ENCODE measurements around the gene APLNR. TPM values are rescaled to one million over a fixed set of nuclear protein-coding genes. Genes with fewer than 3 reads are reported as not detected.

APLNR gene
- polyA plus RNA-seq, 3 donors = not detected

DNA sequence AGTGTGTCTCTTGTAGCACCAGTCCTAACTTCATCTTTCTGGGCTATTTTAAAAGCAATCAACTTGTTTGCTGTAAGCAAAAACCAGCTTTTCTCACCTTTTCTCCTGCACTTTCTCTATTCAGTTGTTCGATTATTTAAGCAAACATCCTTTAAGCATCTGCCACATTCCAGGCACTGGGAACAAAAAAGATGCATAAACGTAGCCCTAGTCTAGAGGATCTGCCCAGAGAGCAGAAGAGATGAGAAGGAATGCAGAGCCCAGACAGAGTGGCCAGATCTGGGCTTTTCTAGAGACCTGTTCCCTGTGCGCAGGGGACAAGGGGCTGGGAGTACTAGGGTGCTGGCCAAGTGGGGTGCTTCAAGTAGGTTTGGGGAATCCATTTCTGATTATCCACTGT is 8.4 kb downstream of the APLNR start:
- Histone ChIP-seq H3K36me3 (replicated peaks in 1 of 2; ENCODE audit: control insufficient read depth in 1 of 2, insufficient read depth in 2 of 2, low read length in 2 of 2) (no peaks in the 10 kb centered on the region), H3K79me2 (ENCODE audit: insufficient read depth, low read length) (no peaks in the 10 kb centered on the region), H3K27me3 (ENCODE audit: control insufficient read depth in 2 of 2, insufficient read depth in 2 of 2, low read length in 2 of 2) (peaks cover 38 to 58% of the 10 kb centered on the region in 2 donors), H3K27ac (ENCODE audit: low read depth in 1 of 2, low read length in 2 of 2) (no peak overlapping the region), H3K9ac (ENCODE audit: insufficient read depth, low read length, poor library complexity, severe bottlenecking) (no peak overlapping the region), H4K20me1 (ENCODE audit: insufficient read depth, low read length) (no peaks in the 10 kb centered on the region), H3K4me1 (ENCODE audit: control insufficient read depth in 1 of 2, insufficient read depth in 2 of 2, low read length in 2 of 2) (no peaks in the 10 kb centered on the region), H2AFZ (ENCODE audit: insufficient read depth, low read depth, low read length, poor library complexity, severe bottlenecking) (no peak overlapping the region), H3K4me3 (replicated peaks in 1 of 3; ENCODE audit: low read depth in 2 of 3, low read length in 3 of 3) (no peak overlapping the region), H3K4me2 (replicated peaks; ENCODE audit: extremely low read depth, low read length, poor library complexity, severe bottlenecking) (no peak overlapping the region), H3K9me3 (replicated peaks in 1 of 2; ENCODE audit: control insufficient read depth in 1 of 2, insufficient read depth in 1 of 2, low read length in 2 of 2) (no peaks in the 10 kb centered on the region)
- no peaks in the 10 kb centered on the region for H3K36me3 Mint-ChIP-seq
- peaks cover 38 to 47% (median 44%) of the 10 kb centered on the region in 3 donors for H3K27me3 Mint-ChIP-seq (ENCODE audit: low read depth in 3 of 3)
- H3K4me1 Mint-ChIP-seq = no peaks in the 10 kb centered on the region
- 43% methylated on average over 1 of the region's 3 CpGs for WGBS (ENCODE audit: insufficient coverage)
- H3K27ac Mint-ChIP-seq = no peak overlapping the region
- H3K9me3 Mint-ChIP-seq = peaks cover 0 to 3% (median 0%) of the 10 kb centered on the region in 7 donors
- DNase-seq = no peak
- TF ChIP-seq, protein P1, sequence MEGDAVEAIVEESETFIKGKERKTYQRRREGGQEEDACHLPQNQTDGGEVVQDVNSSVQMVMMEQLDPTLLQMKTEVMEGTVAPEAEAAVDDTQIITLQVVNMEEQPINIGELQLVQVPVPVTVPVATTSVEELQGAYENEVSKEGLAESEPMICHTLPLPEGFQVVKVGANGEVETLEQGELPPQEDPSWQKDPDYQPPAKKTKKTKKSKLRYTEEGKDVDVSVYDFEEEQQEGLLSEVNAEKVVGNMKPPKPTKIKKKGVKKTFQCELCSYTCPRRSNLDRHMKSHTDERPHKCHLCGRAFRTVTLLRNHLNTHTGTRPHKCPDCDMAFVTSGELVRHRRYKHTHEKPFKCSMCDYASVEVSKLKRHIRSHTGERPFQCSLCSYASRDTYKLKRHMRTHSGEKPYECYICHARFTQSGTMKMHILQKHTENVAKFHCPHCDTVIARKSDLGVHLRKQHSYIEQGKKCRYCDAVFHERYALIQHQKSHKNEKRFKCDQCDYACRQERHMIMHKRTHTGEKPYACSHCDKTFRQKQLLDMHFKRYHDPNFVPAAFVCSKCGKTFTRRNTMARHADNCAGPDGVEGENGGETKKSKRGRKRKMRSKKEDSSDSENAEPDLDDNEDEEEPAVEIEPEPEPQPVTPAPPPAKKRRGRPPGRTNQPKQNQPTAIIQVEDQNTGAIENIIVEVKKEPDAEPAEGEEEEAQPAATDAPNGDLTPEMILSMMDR (IDR thresholded peaks at IDR 0.05) = no peak
- intact Hi-C loops (cut with micrococcal nuclease) = no loop called here
- H3K4me3 Mint-ChIP-seq = no peak overlapping the region

- H3K9me3 ChIP-seq (replicated peaks in 1 of 2; ENCODE audit: control insufficient read depth in 1 of 2, insufficient read depth in 1 of 2, low read length in 2 of 2) = no peaks in the 10 kb centered on the region
- DNase-seq = no peak
- H3K27me3 Mint-ChIP-seq (ENCODE audit: low read depth in 3 of 3) = peaks cover 8 to 10% (median 9%) of the 10 kb centered on the region in 3 donors
- intact Hi-C loops (cut with micrococcal nuclease) = no loop called here
- no peaks in the 10 kb centered on the region for H3K36me3 ChIP-seq (replicated peaks in 1 of 2; ENCODE audit: control insufficient read depth in 1 of 2, insufficient read depth in 2 of 2, low read length in 2 of 2)
- no peak overlapping the region for H3K4me3 ChIP-seq (replicated peaks in 1 of 3; ENCODE audit: low read depth in 2 of 3, low read length in 3 of 3)
- TF ChIP-seq, protein P1 (IDR thresholded peaks at IDR 0.05) = no peak
- no peak overlapping the region for H3K27ac ChIP-seq (ENCODE audit: low read depth in 1 of 2, low read length in 2 of 2)
- peaks cover 10 to 21% of the 10 kb centered on the region in 2 donors for H3K27me3 ChIP-seq (ENCODE audit: control insufficient read depth in 2 of 2, insufficient read depth in 2 of 2, low read length in 2 of 2)
- no peak overlapping the region for H3K9ac ChIP-seq (ENCODE audit: insufficient read depth, low read length, poor library complexity, severe bottlenecking)
- no peak overlapping the region for H3K27ac Mint-ChIP-seq
- peaks cover 3% of the 10 kb centered on the region in 2 donors for H3K4me1 ChIP-seq (ENCODE audit: control insufficient read depth in 1 of 2, insufficient read depth in 2 of 2, low read length in 2 of 2)
- H4K20me1 ChIP-seq (ENCODE audit: insufficient read depth, low read length) = no peaks in the 10 kb centered on the region
- no peak overlapping the region for H3K4me3 Mint-ChIP-seq
- H3K36me3 Mint-ChIP-seq = no peaks in the 10 kb centered on the region
- H2AFZ ChIP-seq (ENCODE audit: insufficient read depth, low read depth, low read length, poor library complexity, severe bottlenecking) = no peak overlapping the region
- peaks cover 0 to 7% (median 1%) of the 10 kb centered on the region in 7 donors for H3K9me3 Mint-ChIP-seq
- no peaks in the 10 kb centered on the region for H3K79me2 ChIP-seq (ENCODE audit: insufficient read depth, low read length)
- H3K4me2 ChIP-seq (replicated peaks; ENCODE audit: extremely low read depth, low read length, poor library complexity, severe bottlenecking) = no peak overlapping the region
- H3K4me1 Mint-ChIP-seq = peaks cover 3% of the 10 kb centered on the region
Observed at GRCh38 chr11:57224537-57224936, 12.5 kb downstream of the APLNR start.
